Ishikawa (cell line): Measurements from ENCODE around the gene SLC26A11.

Source experiments
- CEBPB ChIP-seq: IDR thresholded peaks from 2 replicates; pipeline ENCODE4 v1.6.1; 2012
- TF ChIP-seq, protein P1 (sequence below): IDR thresholded peaks from 2 replicates; pipeline ENCODE4 v1.6.1; 2012; ENCODE audit warnings: low read depth, mild to moderate bottlenecking

DNA sequence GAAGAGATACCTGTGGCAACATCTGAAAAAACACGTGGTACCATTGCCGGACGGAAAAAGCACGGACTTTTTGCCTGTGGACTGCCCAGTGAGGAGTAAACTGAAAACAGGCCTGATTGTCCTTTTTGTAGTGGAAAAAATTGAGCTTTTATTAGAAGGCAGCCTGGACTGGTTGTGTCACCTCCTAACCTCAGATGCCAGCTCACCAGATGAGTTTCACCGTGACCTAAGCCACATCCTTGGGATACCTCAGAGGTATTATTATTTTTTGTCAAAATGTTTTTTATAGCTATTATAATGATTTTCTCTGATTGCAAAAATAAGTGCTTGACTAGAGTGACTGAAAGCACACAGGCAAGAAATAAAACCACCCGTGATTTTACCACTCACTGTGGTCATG lies 75.3 kb downstream of the SLC26A11 start:
- TF ChIP-seq CEBPB = no peak
- TF ChIP-seq, protein P1, sequence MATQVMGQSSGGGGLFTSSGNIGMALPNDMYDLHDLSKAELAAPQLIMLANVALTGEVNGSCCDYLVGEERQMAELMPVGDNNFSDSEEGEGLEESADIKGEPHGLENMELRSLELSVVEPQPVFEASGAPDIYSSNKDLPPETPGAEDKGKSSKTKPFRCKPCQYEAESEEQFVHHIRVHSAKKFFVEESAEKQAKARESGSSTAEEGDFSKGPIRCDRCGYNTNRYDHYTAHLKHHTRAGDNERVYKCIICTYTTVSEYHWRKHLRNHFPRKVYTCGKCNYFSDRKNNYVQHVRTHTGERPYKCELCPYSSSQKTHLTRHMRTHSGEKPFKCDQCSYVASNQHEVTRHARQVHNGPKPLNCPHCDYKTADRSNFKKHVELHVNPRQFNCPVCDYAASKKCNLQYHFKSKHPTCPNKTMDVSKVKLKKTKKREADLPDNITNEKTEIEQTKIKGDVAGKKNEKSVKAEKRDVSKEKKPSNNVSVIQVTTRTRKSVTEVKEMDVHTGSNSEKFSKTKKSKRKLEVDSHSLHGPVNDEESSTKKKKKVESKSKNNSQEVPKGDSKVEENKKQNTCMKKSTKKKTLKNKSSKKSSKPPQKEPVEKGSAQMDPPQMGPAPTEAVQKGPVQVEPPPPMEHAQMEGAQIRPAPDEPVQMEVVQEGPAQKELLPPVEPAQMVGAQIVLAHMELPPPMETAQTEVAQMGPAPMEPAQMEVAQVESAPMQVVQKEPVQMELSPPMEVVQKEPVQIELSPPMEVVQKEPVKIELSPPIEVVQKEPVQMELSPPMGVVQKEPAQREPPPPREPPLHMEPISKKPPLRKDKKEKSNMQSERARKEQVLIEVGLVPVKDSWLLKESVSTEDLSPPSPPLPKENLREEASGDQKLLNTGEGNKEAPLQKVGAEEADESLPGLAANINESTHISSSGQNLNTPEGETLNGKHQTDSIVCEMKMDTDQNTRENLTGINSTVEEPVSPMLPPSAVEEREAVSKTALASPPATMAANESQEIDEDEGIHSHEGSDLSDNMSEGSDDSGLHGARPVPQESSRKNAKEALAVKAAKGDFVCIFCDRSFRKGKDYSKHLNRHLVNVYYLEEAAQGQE = no peak
